WTC11 (cell line): ENCODE measurements around the gene LGALS8. TPM values are rescaled to one million over a fixed set of nuclear protein-coding genes. Genes with fewer than 3 reads are reported as not detected.

ENCODE experiments used
- ATAC-seq: fragments of 200-7000 bp; cut with Tn5 transposase; 2 replicates; pipeline ENCODE4 v1.10.0; 2021; ENCODE audit warnings: mild to moderate bottlenecking, moderate library complexity
- CTCF ChIA-PET: fragments of 300-600 bp; sonication (Branson Sonifier 250); formaldehyde crosslinking; loops from one replicate; lab custom pipeline; 2021; ENCODE audit warnings: antibody characterized with exemption; lab: Charles Lee
- POLR2A ChIA-PET: fragments of 350-600 bp; sonication (Branson Sonifier 250); formaldehyde crosslinking; loops from one replicate; lab custom pipeline; 2021; ENCODE audit warnings: antibody characterized with exemption; lab: Charles Lee
- DNase-seq: peaks from one replicate; pipeline ENCODE4 v3.0.0; 2021; ENCODE audit warnings: low spot score
- H3K27ac Mint-ChIP-seq: 2 replicates; pipeline ENCODE4 v1.8.0; 2021; ENCODE audit warnings: mixed read lengths
- H3K27me3 Mint-ChIP-seq: 2 replicates; pipeline ENCODE4 v1.8.0; 2021; ENCODE audit warnings: low read depth, mild to moderate bottlenecking, moderate library complexity, mixed read lengths
- H3K36me3 Mint-ChIP-seq: 2 replicates; pipeline ENCODE4 v1.8.0; 2021; ENCODE audit warnings: mixed read lengths
- H3K4me1 Mint-ChIP-seq: 2 replicates; pipeline ENCODE4 v1.8.0; 2022; ENCODE audit warnings: mixed read lengths
- H3K4me3 Mint-ChIP-seq: 2 replicates; pipeline ENCODE4 v1.8.0; 2021; ENCODE audit warnings: mild to moderate bottlenecking, moderate library complexity, mixed read lengths
- H3K9me3 Mint-ChIP-seq: 2 replicates; pipeline ENCODE4 v1.8.0; 2021; ENCODE audit warnings: mixed read lengths
- CDX4 ChIP-seq: fragments of 250-450 bp; sonication (Bioruptor Pico); IDR thresholded peaks from 2 replicates; pipeline ENCODE4 v1.9.0; 2021; ENCODE audit warnings: moderate library complexity, mild to moderate bottlenecking, inconsistent platforms, borderline replicate concordance
- CREB1 ChIP-seq: sonication (generic); formaldehyde crosslinking; IDR thresholded peaks from 2 replicates; pipeline ENCODE4 v1.8.0; 2023; ENCODE audit warnings: mild to moderate bottlenecking, missing genetic modification reagents
- CREM ChIP-seq: sonication (generic); formaldehyde crosslinking; IDR thresholded peaks from 2 replicates; pipeline ENCODE4 v1.8.1; 2022; ENCODE audit warnings: mild to moderate bottlenecking, missing genetic modification reagents, moderate library complexity
- E2F4 ChIP-seq: sonication (generic); formaldehyde crosslinking; IDR thresholded peaks from 2 replicates; pipeline ENCODE4 v1.8.1; 2022; ENCODE audit warnings: low read depth, mild to moderate bottlenecking, moderate library complexity, missing genetic modification reagents, borderline replicate concordance
- ESRRA ChIP-seq: sonication (generic); formaldehyde crosslinking; IDR thresholded peaks from 2 replicates; pipeline ENCODE4 v1.8.1; 2022; ENCODE audit warnings: mild to moderate bottlenecking, missing genetic modification reagents, borderline replicate concordance
- ETV6 ChIP-seq: sonication (generic); formaldehyde crosslinking; IDR thresholded peaks from 2 replicates; pipeline ENCODE4 v1.8.1; 2022; ENCODE audit warnings: mild to moderate bottlenecking, missing genetic modification reagents
- GRHL2 ChIP-seq: fragments of 250-450 bp; sonication (Bioruptor Pico); IDR thresholded peaks from 2 replicates; pipeline ENCODE4 v1.8.0; 2022; ENCODE audit warnings: mild to moderate bottlenecking, moderate library complexity; ENCODE audit not compliant: insufficient replicate concordance, severe bottlenecking
- GTF2I ChIP-seq: fragments of 250-450 bp; sonication (Bioruptor Pico); conservative IDR thresholded peaks from 2 replicates; pipeline ENCODE4 v1.4.0; 2021; ENCODE audit warnings: mild to moderate bottlenecking
- PRDM15 ChIP-seq: sonication (generic); formaldehyde crosslinking; IDR thresholded peaks from 2 replicates; pipeline ENCODE4 v1.8.0; 2022; ENCODE audit warnings: missing genetic modification reagents
- TP53 ChIP-seq: sonication (generic); formaldehyde crosslinking; IDR thresholded peaks from 2 replicates; pipeline ENCODE4 v1.8.1; 2023; ENCODE audit warnings: mild to moderate bottlenecking, missing genetic modification reagents
- USF2 ChIP-seq: sonication (generic); formaldehyde crosslinking; IDR thresholded peaks from 2 replicates; pipeline ENCODE4 v1.8.1; 2023; ENCODE audit warnings: mild to moderate bottlenecking, missing genetic modification reagents, moderate library complexity
- ZBTB21 ChIP-seq: sonication (generic); formaldehyde crosslinking; IDR thresholded peaks from 2 replicates; pipeline ENCODE4 v1.8.1; 2023; ENCODE audit warnings: mild to moderate bottlenecking, missing genetic modification reagents, borderline replicate concordance
- ZNF281 ChIP-seq: sonication (generic); formaldehyde crosslinking; IDR thresholded peaks from 2 replicates; pipeline ENCODE4 v1.8.0; 2023; ENCODE audit warnings: mild to moderate bottlenecking, missing genetic modification reagents
- ZNF317 ChIP-seq: sonication (generic); formaldehyde crosslinking; IDR thresholded peaks from 2 replicates; pipeline ENCODE4 v1.8.1; 2023; ENCODE audit warnings: low read depth, mild to moderate bottlenecking, moderate library complexity, missing genetic modification reagents, borderline replicate concordance
- ZNF396 ChIP-seq: fragments of 250-450 bp; sonication (Bioruptor Pico); IDR thresholded peaks from 2 replicates; pipeline ENCODE4 v1.8.0; 2021; ENCODE audit warnings: mild to moderate bottlenecking, moderate library complexity, borderline replicate concordance
- ZNF532 ChIP-seq: fragments of 250-450 bp; sonication (Bioruptor Pico); IDR thresholded peaks from 2 replicates; pipeline ENCODE4 v1.9.0; 2021; ENCODE audit warnings: mild to moderate bottlenecking, borderline replicate concordance
- total RNA-seq: library from RNA; stranded (reverse); gene quantifications from 3 replicates; pipeline ENCODE4 v1.2.3, GENCODE V29; 2021
- TF ChIP-seq, protein P1 (sequence below): sonication (generic); formaldehyde crosslinking; IDR thresholded peaks from 2 replicates; pipeline ENCODE4 v1.8.1; 2022; ENCODE audit warnings: missing genetic modification reagents, borderline replicate concordance
- TF ChIP-seq, protein P2 (sequence below): sonication (generic); formaldehyde crosslinking; IDR thresholded peaks from 2 replicates; pipeline ENCODE4 v1.8.0; 2022; ENCODE audit warnings: mild to moderate bottlenecking, missing genetic modification reagents

Gene LGALS8
- total RNA-seq, 1 experiment from 2014 or later = 8.6 TPM

DNA sequence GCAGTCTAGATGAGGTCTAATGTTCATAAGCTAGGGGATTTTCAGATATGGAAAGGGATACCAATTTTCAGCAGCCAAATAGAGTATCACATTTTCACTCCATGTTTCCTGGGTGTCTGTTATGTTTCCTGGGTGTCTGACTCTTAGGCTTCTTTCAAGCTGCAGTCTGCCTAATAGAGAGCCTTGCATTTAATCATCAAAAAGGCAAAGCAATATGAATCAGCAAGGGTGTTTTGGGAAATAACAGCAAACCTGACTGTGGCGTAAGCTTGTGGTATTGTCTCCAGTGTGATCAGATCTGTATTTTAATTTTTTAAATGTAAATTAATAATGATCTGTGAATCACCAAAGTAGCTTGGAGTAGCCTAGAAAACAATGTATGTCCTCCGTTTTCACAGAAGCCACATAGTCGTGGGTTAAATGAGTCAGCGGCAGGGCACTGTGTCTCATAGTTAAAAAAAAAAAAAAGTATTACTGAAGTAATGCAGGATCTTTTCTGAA, 10.4 kb downstream of the LGALS8 start:
- peaks cover 3% of the 10 kb centered on the region; the same call in 1 of the 2 replicates for H3K36me3 Mint-ChIP-seq
- ChIA-PET CTCF (interaction anchor here (0.9 to 1.1 kb wide), 3 partner anchors 393 to 562 kb away, joined by 3 to 4 read pairs (median 3); no protein-coding TSS in a partner anchor), POLR2A (interaction anchor here (0.6 to 0.7 kb wide), 2 partner anchors 55 to 139 kb away, joined by 3 read pairs; no protein-coding TSS in a partner anchor)
- no peak overlapping the region for H3K4me3 Mint-ChIP-seq
- no peaks in the 10 kb centered on the region for H3K9me3 Mint-ChIP-seq
- no peak overlapping the region; the same call in 1 of the 2 replicates for H3K27ac Mint-ChIP-seq
- no peaks in the 10 kb centered on the region for H3K27me3 Mint-ChIP-seq
- H3K4me1 Mint-ChIP-seq = peaks cover 9% of the 10 kb centered on the region
- DNase-seq = no peak
- TF ChIP-seq ZBTB21 (CRISPR knock-in tag) = no peak
- TF ChIP-seq ZNF396 (CRISPR knock-in tag) = no peak
- TF ChIP-seq ZNF281 (CRISPR knock-in tag) = no peak
- TF ChIP-seq CREM = no peak
- TF ChIP-seq CDX4 (CRISPR knock-in tag) = no peak
- no peak for TF ChIP-seq ESRRA
- TF ChIP-seq, protein P1, sequence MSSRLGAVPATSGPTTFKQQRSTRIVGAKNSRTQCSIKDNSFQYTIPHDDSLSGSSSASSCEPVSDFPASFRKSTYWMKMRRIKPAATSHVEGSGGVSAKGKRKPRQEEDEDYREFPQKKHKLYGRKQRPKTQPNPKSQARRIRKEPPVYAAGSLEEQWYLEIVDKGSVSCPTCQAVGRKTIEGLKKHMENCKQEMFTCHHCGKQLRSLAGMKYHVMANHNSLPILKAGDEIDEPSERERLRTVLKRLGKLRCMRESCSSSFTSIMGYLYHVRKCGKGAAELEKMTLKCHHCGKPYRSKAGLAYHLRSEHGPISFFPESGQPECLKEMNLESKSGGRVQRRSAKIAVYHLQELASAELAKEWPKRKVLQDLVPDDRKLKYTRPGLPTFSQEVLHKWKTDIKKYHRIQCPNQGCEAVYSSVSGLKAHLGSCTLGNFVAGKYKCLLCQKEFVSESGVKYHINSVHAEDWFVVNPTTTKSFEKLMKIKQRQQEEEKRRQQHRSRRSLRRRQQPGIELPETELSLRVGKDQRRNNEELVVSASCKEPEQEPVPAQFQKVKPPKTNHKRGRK (CRISPR knock-in tag) = no peak
- TF ChIP-seq GRHL2 (CRISPR knock-in tag) = no peak
- TF ChIP-seq ZNF317 (CRISPR knock-in tag) = no peak
- TF ChIP-seq GTF2I = no peak
- no peak for TF ChIP-seq ETV6
- no peak for TF ChIP-seq PRDM15
- TF ChIP-seq, protein P2, sequence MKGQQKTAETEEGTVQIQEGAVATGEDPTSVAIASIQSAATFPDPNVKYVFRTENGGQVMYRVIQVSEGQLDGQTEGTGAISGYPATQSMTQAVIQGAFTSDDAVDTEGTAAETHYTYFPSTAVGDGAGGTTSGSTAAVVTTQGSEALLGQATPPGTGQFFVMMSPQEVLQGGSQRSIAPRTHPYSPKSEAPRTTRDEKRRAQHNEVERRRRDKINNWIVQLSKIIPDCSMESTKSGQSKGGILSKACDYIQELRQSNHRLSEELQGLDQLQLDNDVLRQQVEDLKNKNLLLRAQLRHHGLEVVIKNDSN (CRISPR knock-in tag) = no peak
- TF ChIP-seq USF2 (CRISPR knock-in tag) = no peak
- no peak for TF ChIP-seq E2F4
- no peak for TF ChIP-seq CREB1
- TF ChIP-seq TP53 = no peak
- no peak for TF ChIP-seq ZNF532 (CRISPR knock-in tag)
- ATAC-seq = no peak
